HFFc6 (cell line): ENCODE data around the gene CLEC16A. TPM values are rescaled to one million over a fixed set of nuclear protein-coding genes. Genes with fewer than 3 reads are reported as not detected.

ENCODE experiments used
- DNase-seq: peaks from one replicate; pipeline ENCODE4 v3.0.0-alpha.2; 2018
- H3K27ac Mint-ChIP-seq: 2 replicates; pipeline ENCODE4 v1.8.0; 2020; ENCODE audit warnings: mild to moderate bottlenecking, mixed read lengths
- H3K27me3 Mint-ChIP-seq: 2 replicates; pipeline ENCODE4 v1.8.0; 2021; ENCODE audit warnings: mild to moderate bottlenecking, moderate library complexity, mixed read lengths; ENCODE audit not compliant: insufficient read depth
- H3K36me3 Mint-ChIP-seq: 2 replicates; pipeline ENCODE4 v1.8.0; 2021; ENCODE audit warnings: low read depth, mixed read lengths
- H3K4me1 Mint-ChIP-seq: 2 replicates; pipeline ENCODE4 v1.8.0; 2020; ENCODE audit warnings: low read depth, mixed read lengths
- H3K4me3 Mint-ChIP-seq: 2 replicates; pipeline ENCODE4 v1.8.0; 2020; ENCODE audit warnings: mild to moderate bottlenecking, moderate library complexity, mixed read lengths
- H3K9me3 Mint-ChIP-seq: 2 replicates; pipeline ENCODE4 v1.8.0; 2020; ENCODE audit warnings: mild to moderate bottlenecking, mixed read lengths
- CTCF ChIP-seq: fragments of 200-600 bp; sonication (generic); IDR thresholded peaks from 2 replicates; pipeline ENCODE4 v1.5.0; 2021; ENCODE audit warnings: antibody characterized with exemption, mild to moderate bottlenecking
- total RNA-seq, 6 experiments: library from RNA; stranded (reverse); fragmentation: NEBNext Ultra II Directional; extraction: Animal tissue kit (Norgen Biotek cat#: 25700); gene quantifications; 2 replicates in 1 of 6; 3 replicates in 5 of 6; pipeline ENCODE4 v1.2.3, GENCODE V29; 2021

The CLEC16A gene
- total RNA-seq, 6 experiments from 2014 or later, result 19.4 to 23.2 (median 21.2) TPM

- H3K36me3 Mint-ChIP-seq, result peaks cover 5% of the 10 kb centered on the region; the same call in 1 of the 2 replicates
- no peaks in the 10 kb centered on the region for H3K9me3 Mint-ChIP-seq
- H3K27ac Mint-ChIP-seq, result no peak overlapping the region
- TF ChIP-seq CTCF, result no peak
- peaks cover 36% of the 10 kb centered on the region for H3K4me1 Mint-ChIP-seq
- H3K27me3 Mint-ChIP-seq, result no peaks in the 10 kb centered on the region
- DNase-seq, result no peak
- H3K4me3 Mint-ChIP-seq, result no peak overlapping the region
Observed at GRCh38 chr16:11088831-11089230, 144.5 kb downstream of the CLEC16A start.

GRCh38 chr16:11089504-11090124, 145.2 kb downstream of the CLEC16A start:
- Mint-ChIP-seq H3K4me3 (no peak overlapping the region), H3K9me3 (no peaks in the 10 kb centered on the region), H3K36me3 (peaks cover 5% of the 10 kb centered on the region; the same call in 1 of the 2 replicates), H3K27me3 (no peaks in the 10 kb centered on the region; the same call in 1 of the 2 replicates), H3K27ac (no peak overlapping the region), H3K4me1 (peaks cover 36% of the 10 kb centered on the region)
- no peak for DNase-seq
- no peak for TF ChIP-seq CTCF

GRCh38 chr16:11090232-11090631, 145.9 kb downstream of the CLEC16A start:
- Mint-ChIP-seq H3K4me1 (peaks cover 36% of the 10 kb centered on the region), H3K9me3 (no peaks in the 10 kb centered on the region), H3K27me3 (no peaks in the 10 kb centered on the region; the same call in 1 of the 2 replicates), H3K4me3 (no peak overlapping the region), H3K36me3 (peaks cover 4% of the 10 kb centered on the region; the same call in 1 of the 2 replicates), H3K27ac (no peak overlapping the region)
- no peak for DNase-seq
- TF ChIP-seq CTCF, result no peak

GRCh38 chr16:11091021-11091785, 146.8 kb downstream of the CLEC16A start:
- H3K36me3 Mint-ChIP-seq, result no peaks in the 10 kb centered on the region
- H3K4me1 Mint-ChIP-seq, result peaks cover 28% of the 10 kb centered on the region
- no peak for DNase-seq
- H3K9me3 Mint-ChIP-seq, result no peaks in the 10 kb centered on the region
- no peak for TF ChIP-seq CTCF
- H3K27ac Mint-ChIP-seq, result no peak overlapping the region
- no peak overlapping the region for H3K4me3 Mint-ChIP-seq
- no peaks in the 10 kb centered on the region; the same call in 1 of the 2 replicates for H3K27me3 Mint-ChIP-seq

- no peak overlapping the region for H3K4me3 Mint-ChIP-seq
- DNase-seq, result no peak
- H3K4me1 Mint-ChIP-seq, result peaks cover 45% of the 10 kb centered on the region
- H3K36me3 Mint-ChIP-seq, result no peaks in the 10 kb centered on the region
- H3K9me3 Mint-ChIP-seq, result no peaks in the 10 kb centered on the region
- TF ChIP-seq CTCF, result no peak
- H3K27me3 Mint-ChIP-seq, result no peaks in the 10 kb centered on the region; the same call in 1 of the 2 replicates
- H3K27ac Mint-ChIP-seq, result peak overlapping the region; percentile 14
Observed at GRCh38 chr16:11092788-11093571, 148.6 kb downstream of the CLEC16A start.
